Activated CD4-positive, alpha-beta T cell treated with anti-CD3 and anti-CD28 coated beads for 48 hours (primary cell): Measurements from ENCODE around the gene GRHL3.

Experiments
- DNase-seq: peaks from one replicate; pipeline ENCODE4 v3.0.0-alpha.2; 2020

The GRHL3 gene

DNA sequence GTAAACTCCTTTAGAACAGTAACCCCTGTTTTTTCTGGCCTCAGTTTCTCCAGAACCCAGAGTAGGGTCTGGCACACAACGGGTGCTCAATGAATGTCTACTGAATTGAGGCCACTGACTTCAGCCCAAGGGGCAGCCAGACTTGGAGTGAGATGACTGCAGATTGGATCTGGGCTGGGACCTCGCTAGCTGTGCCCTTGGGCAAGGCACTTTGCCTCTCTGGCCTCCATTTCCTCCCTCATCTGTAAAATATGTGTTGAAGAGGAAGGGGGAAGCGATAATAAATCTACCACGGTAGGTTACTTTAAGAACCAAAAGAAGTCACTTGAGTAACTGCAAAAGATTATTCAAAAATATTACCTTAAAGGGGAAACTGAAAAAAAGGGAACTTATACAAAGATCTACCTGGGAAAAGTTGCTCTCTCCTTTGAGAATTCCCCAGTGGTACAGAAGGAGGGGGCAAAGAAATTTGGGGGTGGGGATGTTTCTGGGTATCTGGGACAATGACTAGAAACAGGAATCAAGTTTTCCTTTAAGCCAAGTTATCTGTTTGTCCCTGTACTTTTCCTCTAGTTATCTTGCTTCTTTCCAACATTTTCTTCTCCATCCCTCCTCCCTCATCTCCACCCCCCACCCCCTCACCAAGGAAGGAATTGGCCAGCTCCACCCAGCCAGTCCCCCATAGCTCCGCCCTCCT, 394 bp upstream of the GRHL3 start:
- DNase-seq, result no peak

DNA sequence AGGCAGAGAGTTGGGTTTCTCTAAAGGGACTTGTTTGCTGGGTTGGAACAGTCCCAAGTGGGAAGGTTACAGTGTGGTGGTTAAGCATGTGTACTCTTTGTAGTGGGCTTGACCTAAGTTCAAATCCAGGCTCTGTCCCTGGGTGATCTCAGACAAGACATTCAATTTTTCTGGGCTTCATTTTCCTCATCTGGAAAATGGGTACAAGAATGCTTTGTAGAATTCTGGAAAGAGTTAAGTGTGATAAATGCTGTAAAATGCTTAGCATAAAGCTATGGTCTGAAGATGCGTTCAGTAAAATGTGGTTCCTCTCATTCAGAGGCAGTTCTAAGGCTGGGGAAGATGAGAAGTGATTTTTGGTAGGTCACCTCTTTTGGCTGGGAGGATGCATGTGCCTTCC, 805 bp downstream of the GRHL3 start:
- DNase-seq, result no peak

DNA sequence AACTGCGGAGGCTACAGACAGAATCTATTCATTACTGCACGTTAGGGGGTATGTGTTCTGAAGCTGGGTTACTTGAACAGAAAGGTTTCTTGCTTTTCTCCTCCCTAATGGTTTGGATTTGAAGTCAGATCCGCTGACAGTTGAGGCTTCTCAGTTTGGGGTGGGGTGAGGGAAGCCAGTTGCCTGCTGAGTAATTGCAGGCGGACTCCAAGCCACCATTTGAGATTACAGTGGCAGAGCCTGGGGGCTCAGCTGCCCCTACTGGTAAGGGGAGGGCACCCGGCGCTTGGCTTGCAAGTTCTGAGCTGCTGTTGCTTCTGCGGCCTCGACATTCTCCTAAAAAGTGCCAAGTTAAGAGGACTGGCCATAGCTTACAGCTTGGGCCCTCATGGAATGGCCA, 2.0 kb downstream of the GRHL3 start:
- DNase-seq, result no peak

- peak; percentile 86 for DNase-seq
These were observed 2.7 kb downstream of the GRHL3 start for GRCh38 chr1:24321697-24322469.

DNA sequence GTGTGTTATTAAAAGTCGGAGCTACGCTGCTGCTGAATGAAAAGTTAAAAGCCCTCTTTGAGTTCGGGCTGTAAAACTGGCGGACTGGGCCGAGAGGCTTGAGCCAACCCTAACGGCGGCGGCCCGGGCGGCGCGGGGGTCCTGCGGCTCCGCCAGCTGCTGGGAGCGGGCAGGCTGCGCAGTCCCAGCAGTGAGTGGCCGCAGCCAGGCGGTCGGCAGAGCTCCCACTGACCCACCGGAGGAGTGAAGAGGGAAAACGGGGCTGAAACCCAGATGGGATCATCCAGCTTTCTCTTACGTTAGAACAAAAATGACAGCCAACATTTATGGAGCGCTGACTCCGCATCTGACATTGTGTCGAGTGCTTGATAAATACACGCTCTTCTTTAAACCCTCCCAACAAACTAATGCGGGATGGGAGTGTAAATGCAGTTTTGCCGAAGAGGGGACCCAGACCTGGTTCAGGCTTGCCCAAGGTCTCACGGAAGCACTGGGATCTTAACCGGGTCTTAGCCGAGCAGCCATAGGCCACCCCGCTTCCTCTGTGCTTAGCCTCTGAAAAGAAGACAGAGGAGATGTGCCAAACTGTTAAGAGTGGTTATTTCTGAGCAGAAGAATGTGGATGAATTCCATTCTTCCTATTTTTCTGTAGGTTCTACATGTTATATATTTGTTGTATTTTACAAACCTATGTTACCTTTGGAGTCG, 3.5 kb downstream of the GRHL3 start:
- DNase-seq, result no peak

- DNase-seq, result no peak
These were observed 4.1 kb downstream of the GRHL3 start for GRCh38 chr1:24323281-24323680.

DNA sequence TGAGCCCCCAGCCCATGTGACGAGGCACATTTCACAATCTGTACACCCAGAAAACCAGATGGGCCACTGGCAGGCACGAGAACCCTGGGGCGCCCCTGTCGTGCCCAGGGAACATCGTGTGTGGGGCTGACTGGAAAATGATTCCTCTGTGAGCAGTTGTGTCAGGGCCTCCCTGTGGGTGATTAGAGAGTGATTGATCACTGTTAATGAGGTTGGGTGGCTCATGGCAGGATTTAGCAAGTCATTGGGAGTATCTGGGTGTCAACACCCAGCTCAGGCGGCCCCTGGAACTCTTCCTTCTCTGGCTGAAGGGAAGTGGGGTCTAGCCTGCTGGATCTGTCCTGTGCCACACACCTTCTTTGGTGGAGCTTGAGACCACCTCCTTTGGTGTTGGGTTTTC, 5.7 kb downstream of the GRHL3 start:
- no peak for DNase-seq

GRCh38 chr1:24325587-24326449, 6.7 kb downstream of the GRHL3 start:
- DNase-seq, result no peak

- no peak for DNase-seq
These were observed 8.3 kb downstream of the GRHL3 start for GRCh38 chr1:24327486-24327885.

- DNase-seq, result no peak
These were observed 8.7 kb downstream of the GRHL3 start for GRCh38 chr1:24327891-24328290.

GRCh38 chr1:24329331-24329730, 10.2 kb downstream of the GRHL3 start:
- no peak for DNase-seq

DNA sequence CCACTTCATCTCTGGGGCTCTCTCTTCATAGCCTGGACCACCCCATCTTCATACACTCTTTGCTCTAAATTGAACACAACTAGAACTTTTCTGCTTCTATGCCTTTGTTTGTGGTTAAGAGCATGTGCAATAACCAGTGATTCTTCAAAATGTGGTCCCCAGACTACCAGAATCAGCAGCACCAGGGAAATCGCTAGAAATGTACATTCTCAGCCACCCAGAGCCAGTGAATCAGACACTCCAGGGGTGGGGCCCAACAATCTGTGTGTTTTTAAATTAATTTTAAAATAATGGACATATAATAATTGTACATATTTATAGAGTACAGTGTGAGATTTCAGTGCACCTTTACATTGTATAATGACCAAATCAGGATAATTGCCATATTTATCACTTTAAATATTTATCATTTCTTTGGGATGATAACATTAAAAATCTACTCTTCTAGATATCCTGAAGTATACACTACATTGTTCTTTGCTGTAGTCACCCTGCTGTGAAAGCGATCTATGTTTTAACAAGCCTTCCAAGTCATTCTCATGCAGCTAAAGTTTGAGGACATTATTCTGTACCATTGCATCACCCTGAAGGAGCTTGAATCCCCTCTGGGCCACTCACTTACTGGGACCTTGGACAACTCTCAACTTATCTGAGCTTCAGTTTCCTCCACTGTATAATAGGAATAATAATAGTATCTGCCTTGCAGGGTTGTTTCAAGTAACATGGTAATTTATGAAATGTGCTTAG, 10.8 kb downstream of the GRHL3 start:
- DNase-seq, result no peak

GRCh38 chr1:24331961-24332673, 13.0 kb downstream of the GRHL3 start:
- DNase-seq, result no peak

DNA sequence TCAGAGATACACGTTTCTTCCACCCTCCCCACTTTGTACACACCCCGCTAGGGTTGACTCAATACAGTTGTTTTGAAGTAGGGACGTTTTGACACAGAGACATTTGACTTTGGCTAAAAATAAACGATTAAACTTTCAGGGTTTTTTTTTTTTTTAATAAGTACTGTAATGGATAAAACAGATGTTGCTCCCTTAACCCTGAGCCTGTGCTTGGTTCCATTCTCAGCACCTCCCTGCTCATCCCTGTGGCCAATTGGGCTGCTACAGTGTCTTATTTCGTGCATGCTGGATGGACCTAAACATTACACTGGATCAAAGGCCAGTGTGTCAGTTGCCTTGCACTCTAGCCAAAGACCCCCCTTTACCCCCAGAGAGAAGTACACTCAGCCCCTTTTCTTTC, 16.9 kb downstream of the GRHL3 start:
- no peak for DNase-seq

GRCh38 chr1:24337455-24337854, 18.3 kb downstream of the GRHL3 start:
- no peak for DNase-seq

DNA sequence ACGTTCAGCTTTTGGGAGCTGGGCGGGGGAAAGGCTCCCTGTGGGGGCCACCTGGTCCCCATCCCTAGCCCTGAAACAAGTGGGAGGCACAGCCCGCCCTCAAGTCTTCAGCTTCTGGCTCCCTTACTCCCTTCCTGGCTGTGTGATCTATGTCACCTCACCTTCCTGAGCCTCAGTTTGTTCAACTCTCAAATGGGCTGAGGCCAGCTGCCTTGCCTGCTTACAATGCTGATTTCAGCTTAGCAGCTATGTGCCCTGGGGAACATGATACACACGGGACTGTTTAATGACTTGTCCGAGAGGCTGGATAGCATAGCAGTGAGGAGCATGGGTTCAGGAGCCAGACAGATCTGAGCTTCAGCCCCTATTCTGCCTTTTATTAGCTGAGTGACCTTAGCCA, 19.3 kb downstream of the GRHL3 start:
- no peak for DNase-seq

- DNase-seq, result no peak
These were observed 20.8 kb downstream of the GRHL3 start for GRCh38 chr1:24339996-24340395.

DNA sequence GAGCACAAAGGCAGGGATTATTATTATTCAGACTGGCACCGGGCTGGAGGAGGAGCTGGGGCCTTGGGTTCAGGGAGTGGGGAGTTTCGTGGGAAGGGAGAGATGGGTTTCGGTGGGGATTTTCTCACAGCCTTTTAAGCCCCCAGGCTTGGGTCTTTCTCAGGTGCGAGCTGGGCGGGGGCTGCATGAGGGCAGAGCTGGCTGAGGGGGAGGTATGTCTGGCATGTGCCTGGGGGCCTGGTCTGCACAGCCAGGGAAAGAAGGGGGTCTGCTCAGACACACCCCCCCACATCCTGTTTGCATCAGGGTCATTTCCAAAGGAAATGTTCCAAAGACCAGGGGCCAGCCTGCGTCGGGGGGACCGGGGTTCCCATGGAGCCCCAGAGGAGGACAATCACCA, 21.6 kb downstream of the GRHL3 start:
- no peak for DNase-seq

GRCh38 chr1:24341260-24341659, 22.1 kb downstream of the GRHL3 start:
- DNase-seq, result no peak

DNA sequence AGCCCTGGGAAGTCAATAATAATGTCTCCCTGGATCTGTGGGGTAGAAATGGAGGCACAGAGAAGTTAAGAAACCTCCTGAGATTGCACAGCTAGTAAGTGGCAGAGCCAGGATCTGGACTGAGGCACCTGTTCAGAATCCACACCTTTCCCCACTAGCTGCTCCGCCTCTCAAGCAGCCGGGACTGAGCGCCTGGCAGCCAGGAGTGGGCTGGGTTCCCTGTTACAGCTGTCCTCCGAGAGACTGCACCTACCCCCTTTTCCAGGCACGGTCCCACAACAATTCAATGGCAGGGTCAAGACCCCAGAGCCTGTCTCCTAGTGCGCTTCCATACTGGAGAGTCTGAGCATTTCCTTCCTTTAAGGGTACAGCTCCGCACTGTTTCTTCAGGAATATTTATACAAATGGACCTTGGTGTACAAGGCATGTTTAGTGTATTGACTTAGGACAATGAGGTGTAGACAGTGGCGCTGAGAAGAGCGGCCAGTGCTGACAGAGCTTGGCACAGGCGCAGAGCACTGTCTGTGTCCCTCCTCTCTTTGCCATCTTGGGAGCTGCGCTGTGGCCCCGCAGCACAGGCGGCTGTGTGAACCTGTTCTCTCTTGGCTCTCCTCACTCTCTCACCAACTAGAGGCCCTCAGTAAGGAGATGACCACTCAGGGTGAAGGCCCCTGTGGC, 24.4 kb downstream of the GRHL3 start:
- DNase-seq, result no peak
